Karpas-422 (cell line): Measurements from ENCODE around the gene CLSTN1. TPM values are rescaled to one million over a fixed set of nuclear protein-coding genes. Genes with fewer than 3 reads are reported as not detected.

Experiments used
- DNase-seq: peaks from one replicate; pipeline ENCODE4 v3.0.0-alpha.2; 2015
- H2AFZ ChIP-seq: fragments of 200-600 bp; sonication (generic); 2 replicates; pipeline ENCODE4 v1.6.1; 2014; ENCODE audit warnings: antibody characterized with exemption, low read length, mixed read lengths
- H3K27ac ChIP-seq: fragments of 200-600 bp; sonication (generic); 2 replicates; pipeline ENCODE4 v1.5.1; 2014; ENCODE audit warnings: mild to moderate bottlenecking, low read length, moderate library complexity
- H3K27me3 ChIP-seq: fragments of 200-600 bp; sonication (generic); 2 replicates; pipeline ENCODE4 v1.6.1; 2014; ENCODE audit warnings: low read length, mixed read lengths
- H3K36me3 ChIP-seq: fragments of 200-600 bp; sonication (generic); 2 replicates; pipeline ENCODE4 v1.6.1; 2014; ENCODE audit warnings: low read length, mixed read lengths; ENCODE audit not compliant: insufficient read depth
- H3K4me1 ChIP-seq: fragments of 200-600 bp; sonication (generic); 2 replicates; pipeline ENCODE4 v1.6.1; 2014; ENCODE audit warnings: mild to moderate bottlenecking, low read length, mixed read lengths
- H3K4me2 ChIP-seq: fragments of 200-600 bp; sonication (generic); 2 replicates; pipeline ENCODE4 v1.6.1; 2014; ENCODE audit warnings: low read length, low read depth, mild to moderate bottlenecking; ENCODE audit not compliant: poor library complexity, severe bottlenecking
- H3K4me3 ChIP-seq: fragments of 200-600 bp; sonication (generic); 2 replicates; pipeline ENCODE4 v1.5.1; 2014; ENCODE audit warnings: mild to moderate bottlenecking, antibody characterized with exemption, low read length, mixed read lengths
- H3K79me2 ChIP-seq: fragments of 200-600 bp; sonication (generic); 2 replicates; pipeline ENCODE4 v1.6.1; 2014; ENCODE audit warnings: mild to moderate bottlenecking, low read length, mixed read lengths
- H3K9ac ChIP-seq: fragments of 200-600 bp; sonication (generic); 2 replicates; pipeline ENCODE4 v1.6.0; 2014; ENCODE audit warnings: low read length
- H3K9me2 ChIP-seq: fragments of 200-600 bp; sonication (generic), shearing (Covaris generic); replicated peaks from 2 replicates; pipeline ENCODE4 v1.6.0; 2014; ENCODE audit warnings: mild to moderate bottlenecking, low read length, moderate library complexity; ENCODE audit not compliant: insufficient read depth
- H3K9me3 ChIP-seq: fragments of 300-700, 200-600 bp; sonication (generic); 2 replicates; pipeline ENCODE4 v1.6.1; 2014; ENCODE audit warnings: low read length, mixed read lengths
- H4K20me1 ChIP-seq: fragments of 200-600 bp; sonication (generic); 2 replicates; pipeline ENCODE4 v1.6.1; 2014; ENCODE audit warnings: mild to moderate bottlenecking, antibody characterized with exemption, low read length, low read depth; ENCODE audit not compliant: insufficient read depth
- total RNA-seq: library from RNA; depleted of rRNA; stranded (reverse); fragments of >200 nt; shearing (Covaris generic); gene quantifications from 2 replicates; pipeline ENCODE4 v1.2.3, GENCODE V29; 2014; ENCODE audit warnings: low replicate concordance

The CLSTN1 gene
- total RNA-seq, 1 experiment from 2014 or later, result 52.0 TPM

DNA sequence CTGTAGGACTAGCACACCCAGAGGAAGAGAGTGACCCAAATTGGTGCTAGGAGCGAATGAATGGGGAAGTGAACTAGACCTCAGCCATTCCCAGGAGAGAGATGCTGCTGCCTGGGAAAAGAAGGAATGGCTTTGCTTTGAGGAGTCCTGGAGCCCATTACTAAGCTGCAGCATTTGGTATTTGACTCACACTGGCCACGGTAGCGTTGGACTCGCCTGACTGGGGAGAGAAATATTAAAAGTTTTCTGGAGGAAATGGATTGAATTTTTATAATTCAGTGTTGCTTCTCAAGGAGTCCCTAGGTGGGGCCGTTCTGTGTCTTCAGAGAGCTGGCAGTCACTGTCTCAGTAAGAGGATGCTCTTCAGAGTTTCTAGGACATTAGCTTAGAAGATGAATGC is 132.1 kb downstream of the CLSTN1 start:
- peaks cover 31% of the 10 kb centered on the region for H3K4me1 ChIP-seq
- no peak overlapping the region for H3K4me2 ChIP-seq
- no peak overlapping the region for H3K9ac ChIP-seq
- DNase-seq, result no peak
- no peaks in the 10 kb centered on the region for H3K36me3 ChIP-seq
- H4K20me1 ChIP-seq, result no peaks in the 10 kb centered on the region
- peaks cover 28% of the 10 kb centered on the region for H3K79me2 ChIP-seq
- H2AFZ ChIP-seq, result no peak overlapping the region
- H3K9me2 ChIP-seq, result no peaks in the 10 kb centered on the region
- no peak overlapping the region; the same call in 1 of the 2 replicates for H3K27ac ChIP-seq
- H3K27me3 ChIP-seq, result no peaks in the 10 kb centered on the region
- no peak overlapping the region for H3K4me3 ChIP-seq
- no peaks in the 10 kb centered on the region for H3K9me3 ChIP-seq

DNA sequence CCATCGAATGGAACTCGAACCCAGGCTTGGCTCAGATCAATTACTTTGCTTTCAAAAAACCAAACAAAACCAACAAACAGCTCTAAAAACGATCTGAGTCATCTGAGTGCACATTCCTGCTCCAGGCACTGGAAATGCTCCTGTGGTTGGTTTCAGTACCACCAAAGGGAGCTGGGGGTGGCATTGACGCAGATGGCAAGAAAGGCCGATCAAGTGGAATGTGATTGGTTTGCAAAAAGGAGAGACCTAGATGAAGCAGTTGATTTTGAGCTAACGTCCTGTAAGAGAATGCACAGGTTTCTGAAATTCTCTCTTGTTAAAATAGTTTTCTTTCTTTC is 132.7 kb downstream of the CLSTN1 start:
- Histone ChIP-seq H3K27ac (no peak overlapping the region; the same call in 1 of the 2 replicates), H3K4me1 (peaks cover 37% of the 10 kb centered on the region), H2AFZ (no peak overlapping the region), H3K36me3 (no peaks in the 10 kb centered on the region), H3K9me3 (no peaks in the 10 kb centered on the region), H3K9ac (no peak overlapping the region), H3K79me2 (peaks cover 34% of the 10 kb centered on the region), H3K9me2 (no peaks in the 10 kb centered on the region), H3K4me3 (no peak overlapping the region), H3K4me2 (no peak overlapping the region), H3K27me3 (no peaks in the 10 kb centered on the region), H4K20me1 (no peaks in the 10 kb centered on the region)
- no peak for DNase-seq

DNA sequence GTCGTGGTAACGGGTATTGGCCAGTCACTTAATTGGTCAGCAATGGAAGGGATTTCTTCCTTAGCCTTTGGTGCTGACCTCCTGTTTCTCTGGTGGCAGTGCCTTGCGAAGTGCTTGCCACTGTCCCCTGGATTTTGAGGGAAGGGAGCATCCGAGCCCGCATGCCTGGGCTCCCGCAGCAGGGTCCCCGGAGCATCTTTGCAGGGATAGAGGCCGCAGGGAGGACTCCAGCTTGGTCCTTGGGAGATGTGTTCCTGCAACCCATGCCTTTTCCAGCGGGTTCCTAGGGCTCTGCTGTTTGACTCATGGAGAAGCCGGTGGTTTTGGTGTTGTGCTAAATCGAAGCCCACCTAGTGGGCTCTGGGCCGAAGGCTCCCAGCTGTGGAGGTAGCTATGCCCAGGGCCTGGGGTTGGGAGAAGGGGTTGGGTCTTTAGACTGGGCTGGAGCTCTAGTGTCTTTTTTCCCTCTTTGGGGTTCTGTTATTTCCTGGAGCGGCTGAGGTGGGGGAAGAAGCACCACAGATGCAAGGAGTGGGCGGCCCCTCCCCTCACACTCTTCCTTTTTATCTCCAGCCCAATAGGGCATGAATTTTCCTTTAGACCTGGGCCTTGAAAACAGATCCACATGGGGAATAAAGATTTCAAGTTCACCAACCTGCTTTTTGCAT is 133.2 kb downstream of the CLSTN1 start:
- Histone ChIP-seq H3K79me2 (peaks cover 39% of the 10 kb centered on the region), H3K4me3 (no peak overlapping the region), H3K9me2 (no peaks in the 10 kb centered on the region), H3K9me3 (no peaks in the 10 kb centered on the region), H3K4me1 (peaks cover 42% of the 10 kb centered on the region), H3K27me3 (no peaks in the 10 kb centered on the region), H4K20me1 (no peaks in the 10 kb centered on the region), H3K9ac (no peak overlapping the region), H3K4me2 (peak overlapping the region; percentile 36), H2AFZ (no peak overlapping the region), H3K36me3 (no peaks in the 10 kb centered on the region), H3K27ac (peak overlapping the region; percentile 15; the same call in 1 of the 2 replicates)
- no peak for DNase-seq

DNA sequence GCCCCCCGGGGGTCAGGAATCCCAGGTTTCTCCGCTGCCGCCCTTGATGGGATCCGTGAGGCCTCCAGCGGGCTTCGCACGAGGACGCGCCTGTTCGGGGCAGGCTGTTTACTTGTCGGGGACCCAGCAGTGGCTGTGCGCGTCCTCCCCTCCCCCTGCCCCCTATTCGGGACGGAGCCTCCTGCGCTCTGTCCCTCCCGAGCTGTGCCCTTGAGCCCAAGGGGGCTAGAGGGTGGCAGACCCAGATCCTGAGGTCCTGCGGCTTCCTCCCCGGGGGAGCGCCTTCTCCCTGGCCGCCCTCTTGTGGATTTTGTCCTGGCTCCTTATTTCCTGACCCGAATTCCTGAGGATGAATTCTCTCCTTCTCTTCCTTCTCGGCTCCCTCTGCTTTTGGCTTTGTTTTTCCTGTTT is 133.8 kb downstream of the CLSTN1 start:
- Histone ChIP-seq H3K4me1 (peaks cover 46% of the 10 kb centered on the region), H2AFZ (no peak overlapping the region), H3K9ac (no peak overlapping the region), H3K4me3 (no peak overlapping the region; the same call in 1 of the 2 replicates), H3K9me3 (no peaks in the 10 kb centered on the region), H3K4me2 (peak overlapping the region; percentile 36), H3K27me3 (no peaks in the 10 kb centered on the region), H3K79me2 (peaks cover 45% of the 10 kb centered on the region), H4K20me1 (no peaks in the 10 kb centered on the region), H3K9me2 (no peaks in the 10 kb centered on the region), H3K27ac (0 out of 2 replicates have a peak overlapping the region, but pooled peaks have one; percentile 15), H3K36me3 (no peaks in the 10 kb centered on the region)
- DNase-seq, result no peak

DNA sequence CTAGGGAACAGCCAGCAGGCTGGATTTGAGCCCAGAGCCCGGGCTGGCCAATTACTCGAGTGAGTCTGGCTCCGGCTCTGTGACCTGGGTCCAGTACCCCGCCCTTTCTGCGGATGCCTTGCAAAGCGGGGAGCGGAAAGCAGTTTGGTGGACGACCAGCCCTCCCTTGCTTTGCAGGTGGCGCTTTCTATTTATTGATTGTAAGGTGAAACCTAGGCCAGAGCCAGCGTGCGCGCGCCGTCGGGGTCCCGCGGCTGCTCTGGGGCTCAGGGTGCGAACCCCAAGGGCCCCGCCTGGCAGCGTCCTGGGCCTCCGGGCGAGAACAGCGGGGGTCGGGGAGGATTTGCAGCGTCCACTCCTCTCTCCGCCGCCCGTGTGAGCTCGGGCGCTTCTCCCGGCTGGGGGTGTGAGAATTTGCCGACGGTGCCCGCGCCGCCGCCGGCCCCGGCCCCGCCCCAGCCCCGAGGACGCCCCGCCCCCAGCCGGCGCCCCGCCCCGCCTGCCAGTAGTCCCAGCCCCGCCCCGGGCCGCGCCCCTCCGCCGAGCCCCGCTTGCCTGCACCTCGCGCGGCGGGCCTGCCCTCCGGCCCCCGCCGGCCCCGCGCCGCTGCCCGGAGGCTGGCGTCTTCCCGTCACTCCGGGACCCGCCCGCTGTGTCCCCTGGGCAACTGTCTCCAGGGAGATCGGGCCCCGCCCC is 134.6 kb downstream of the CLSTN1 start:
- Histone ChIP-seq H3K4me2 (peak overlapping the region; percentile 71), H3K4me1 (peaks cover 49% of the 10 kb centered on the region), H3K4me3 (peak overlapping the region; percentile 80), H3K36me3 (no peaks in the 10 kb centered on the region), H3K27me3 (no peaks in the 10 kb centered on the region), H3K79me2 (peaks cover 51% of the 10 kb centered on the region), H3K9me2 (no peaks in the 10 kb centered on the region), H4K20me1 (no peaks in the 10 kb centered on the region), H3K9ac (peak overlapping the region; percentile 78), H3K9me3 (no peaks in the 10 kb centered on the region), H2AFZ (no peak overlapping the region), H3K27ac (peak overlapping the region; percentile 58)
- peak; percentile 95 for DNase-seq

DNA sequence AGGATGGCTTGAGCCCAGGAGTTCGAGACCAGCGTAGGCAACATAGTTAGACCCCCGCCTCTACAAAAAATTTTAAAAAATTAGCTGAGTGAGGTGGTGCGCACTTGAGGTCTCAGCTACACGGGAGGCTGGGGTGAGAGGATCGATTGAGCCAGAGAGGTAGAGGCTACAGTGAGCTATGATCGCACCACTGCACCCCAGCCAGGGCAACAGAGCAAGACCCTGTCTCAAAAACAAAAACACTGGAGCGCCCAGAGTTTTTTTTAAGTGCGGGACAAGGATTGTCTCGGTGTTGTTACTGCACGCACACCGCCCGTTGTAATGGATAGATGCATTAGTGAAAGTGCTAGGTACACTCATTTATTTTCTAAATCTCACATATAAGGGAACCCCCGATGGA is 135.2 kb downstream of the CLSTN1 start:
- H3K4me3 ChIP-seq, result peak overlapping the region; percentile 80
- H2AFZ ChIP-seq, result no peak overlapping the region
- H3K4me1 ChIP-seq, result peaks cover 49% of the 10 kb centered on the region
- no peaks in the 10 kb centered on the region for H4K20me1 ChIP-seq
- peak overlapping the region; percentile 71 for H3K4me2 ChIP-seq
- H3K79me2 ChIP-seq, result peaks cover 56% of the 10 kb centered on the region
- H3K9ac ChIP-seq, result peak overlapping the region; percentile 78
- no peaks in the 10 kb centered on the region for H3K9me3 ChIP-seq
- H3K27me3 ChIP-seq, result no peaks in the 10 kb centered on the region
- H3K36me3 ChIP-seq, result no peaks in the 10 kb centered on the region
- H3K27ac ChIP-seq, result peak overlapping the region; percentile 58
- no peak for DNase-seq
- H3K9me2 ChIP-seq, result no peaks in the 10 kb centered on the region

DNA sequence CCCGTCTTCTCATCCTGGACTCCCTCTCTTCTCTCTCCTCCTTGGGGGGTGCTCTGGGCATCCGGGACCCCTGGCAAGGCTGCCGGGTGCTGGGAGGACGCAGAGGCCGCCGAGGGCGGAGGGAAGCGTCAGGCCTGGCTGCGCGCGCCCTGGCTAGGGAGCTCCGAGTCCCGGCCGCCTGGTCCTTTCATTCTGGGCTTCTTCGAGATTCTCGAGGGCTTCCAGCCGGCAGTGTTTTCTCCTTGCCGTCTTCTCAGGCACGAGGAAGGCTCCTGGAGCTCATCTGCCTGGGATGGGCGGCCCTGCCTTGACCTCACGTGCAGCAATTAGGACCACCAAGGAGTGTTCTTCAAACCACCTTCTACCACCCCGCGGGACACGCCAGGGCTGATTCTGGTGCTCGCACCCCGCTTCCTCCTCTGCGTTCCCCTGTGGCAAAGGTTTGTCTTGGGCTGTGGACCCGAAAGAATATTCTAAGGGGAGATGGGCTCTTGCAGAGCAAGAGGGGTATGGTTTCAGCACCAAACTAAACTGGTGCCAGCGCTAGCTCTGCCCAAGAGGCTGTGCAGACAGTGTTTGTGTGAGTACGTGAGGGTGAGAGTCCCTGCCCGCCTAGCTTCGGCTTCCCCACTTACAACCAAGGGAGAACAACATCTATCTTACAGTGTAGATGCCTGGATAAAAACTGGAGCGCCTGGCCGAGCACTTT is 135.7 kb downstream of the CLSTN1 start:
- no peaks in the 10 kb centered on the region for H3K27me3 ChIP-seq
- H3K36me3 ChIP-seq, result no peaks in the 10 kb centered on the region
- H3K9me3 ChIP-seq, result no peaks in the 10 kb centered on the region
- peaks cover 49% of the 10 kb centered on the region for H3K4me1 ChIP-seq
- H4K20me1 ChIP-seq, result no peaks in the 10 kb centered on the region
- H3K4me2 ChIP-seq, result peak overlapping the region; percentile 71
- peak overlapping the region; percentile 83 for H2AFZ ChIP-seq
- H3K9me2 ChIP-seq, result no peaks in the 10 kb centered on the region
- peak overlapping the region; percentile 78 for H3K9ac ChIP-seq
- peak overlapping the region; percentile 80 for H3K4me3 ChIP-seq
- peaks cover 60% of the 10 kb centered on the region for H3K79me2 ChIP-seq
- DNase-seq, result peak; percentile 67
- peak overlapping the region; percentile 58 for H3K27ac ChIP-seq
